C4-2B (cell line): ENCODE results near the gene PHLDB3.

Experiments used
- ZFX ChIP-seq: fragments of 450-650 bp; IDR thresholded peaks from 2 replicates; pipeline ENCODE4 v1.6.1; 2017
- TF ChIP-seq, protein P1 (sequence below): fragments of 450-650 bp; conservative IDR thresholded peaks from 2 replicates; pipeline ENCODE4 v1.5.1; 2017; ENCODE audit warnings: mild to moderate bottlenecking

DNA sequence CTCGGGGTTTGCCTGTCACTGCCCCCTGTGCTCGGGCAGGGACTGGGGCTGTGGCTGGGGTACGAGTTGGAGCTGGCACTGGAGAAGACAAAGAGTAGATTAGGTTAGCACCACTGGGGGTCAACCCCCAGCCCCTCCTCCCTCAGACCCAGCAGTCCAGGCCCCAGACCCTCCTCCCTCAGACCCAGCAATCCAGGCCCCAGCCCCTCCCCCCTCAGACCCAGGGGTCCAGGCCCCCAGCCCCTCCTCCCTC, 47.6 kb upstream of the PHLDB3 start:
- TF ChIP-seq, protein P1, sequence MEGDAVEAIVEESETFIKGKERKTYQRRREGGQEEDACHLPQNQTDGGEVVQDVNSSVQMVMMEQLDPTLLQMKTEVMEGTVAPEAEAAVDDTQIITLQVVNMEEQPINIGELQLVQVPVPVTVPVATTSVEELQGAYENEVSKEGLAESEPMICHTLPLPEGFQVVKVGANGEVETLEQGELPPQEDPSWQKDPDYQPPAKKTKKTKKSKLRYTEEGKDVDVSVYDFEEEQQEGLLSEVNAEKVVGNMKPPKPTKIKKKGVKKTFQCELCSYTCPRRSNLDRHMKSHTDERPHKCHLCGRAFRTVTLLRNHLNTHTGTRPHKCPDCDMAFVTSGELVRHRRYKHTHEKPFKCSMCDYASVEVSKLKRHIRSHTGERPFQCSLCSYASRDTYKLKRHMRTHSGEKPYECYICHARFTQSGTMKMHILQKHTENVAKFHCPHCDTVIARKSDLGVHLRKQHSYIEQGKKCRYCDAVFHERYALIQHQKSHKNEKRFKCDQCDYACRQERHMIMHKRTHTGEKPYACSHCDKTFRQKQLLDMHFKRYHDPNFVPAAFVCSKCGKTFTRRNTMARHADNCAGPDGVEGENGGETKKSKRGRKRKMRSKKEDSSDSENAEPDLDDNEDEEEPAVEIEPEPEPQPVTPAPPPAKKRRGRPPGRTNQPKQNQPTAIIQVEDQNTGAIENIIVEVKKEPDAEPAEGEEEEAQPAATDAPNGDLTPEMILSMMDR = no peak
- no peak for TF ChIP-seq ZFX
